GM19324 (cell line): ENCODE data around the gene SCAF11.

Source experiments
- ATAC-seq: cut with Tn5 transposase; IDR thresholded peaks from one replicate; pipeline ENCODE4 v1.9.1; 2021; ENCODE audit warnings: mild to moderate bottlenecking, moderate library complexity; ENCODE audit not compliant: unreplicated experiment, low FRiP score

SCAF11 gene

GRCh38 chr12:45915405-45915804 is 75.0 kb downstream of the SCAF11 start:
- ATAC-seq, result no peak

GRCh38 chr12:45914090-45914489 is 76.3 kb downstream of the SCAF11 start:
- ATAC-seq, result no peak

- ATAC-seq, result no peak
Observed at GRCh38 chr12:45913631-45914030, 76.7 kb downstream of the SCAF11 start.

GRCh38 chr12:45912774-45913173 is 77.6 kb downstream of the SCAF11 start:
- no peak for ATAC-seq

GRCh38 chr12:45909041-45909713 is 81.2 kb downstream of the SCAF11 start:
- ATAC-seq, result no peak

GRCh38 chr12:45907955-45908354 is 82.4 kb downstream of the SCAF11 start:
- ATAC-seq, result peak; percentile 81

- no peak for ATAC-seq
Observed at GRCh38 chr12:45898094-45898493, 92.3 kb downstream of the SCAF11 start.

GRCh38 chr12:45895961-45896360 is 94.4 kb downstream of the SCAF11 start:
- no peak for ATAC-seq

- ATAC-seq, result no peak
Observed at GRCh38 chr12:45893240-45893639, 97.1 kb downstream of the SCAF11 start.

- no peak for ATAC-seq
Observed at GRCh38 chr12:45890276-45890675, 100.1 kb downstream of the SCAF11 start.

GRCh38 chr12:45887544-45887943 is 102.8 kb downstream of the SCAF11 start:
- ATAC-seq, result no peak

GRCh38 chr12:45886685-45887084 is 103.7 kb downstream of the SCAF11 start:
- no peak for ATAC-seq

- ATAC-seq, result no peak
Observed at GRCh38 chr12:45883187-45883586, 107.2 kb downstream of the SCAF11 start.

- no peak for ATAC-seq
Observed at GRCh38 chr12:45880533-45880932, 109.8 kb downstream of the SCAF11 start.

- no peak for ATAC-seq
Observed at GRCh38 chr12:45879363-45879895, 110.9 kb downstream of the SCAF11 start.

GRCh38 chr12:45878630-45879255 is 111.6 kb downstream of the SCAF11 start:
- ATAC-seq, result no peak

- no peak for ATAC-seq
Observed at GRCh38 chr12:45877069-45877468, 113.3 kb downstream of the SCAF11 start.

GRCh38 chr12:45872446-45872845 is 117.9 kb downstream of the SCAF11 start:
- no peak for ATAC-seq
